ENCODE results near the gene IFITM5.

The IFITM5 gene

GRCh38 chr11:340539-341512, 41.5 kb upstream of the IFITM5 start:
- Histone ChIP-seq H2BK12ac (ENCODE audit: low read length in 2 of 2) (no peak overlapping the region), H2AK5ac (ENCODE audit: low read length, severe bottlenecking) (no peak overlapping the region), H3K23ac (ENCODE audit: low read length in 2 of 2) (no peak overlapping the region), H4K91ac (ENCODE audit: low read length) (no peak overlapping the region), H4K8ac (ENCODE audit: low read length) (no peak overlapping the region), H3K9ac (ENCODE audit: low read length) (no peak overlapping the region), H2AFZ (ENCODE audit: low read depth, low read length) (no peak overlapping the region), H3K18ac (ENCODE audit: low read depth in 1 of 2, low read length in 2 of 2) (no peak overlapping the region), H2BK120ac (ENCODE audit: low read depth, low read length) (no peak overlapping the region), H3K9me3 (ENCODE audit: control insufficient read depth, low read length) (no peaks in the 10 kb centered on the region), H2BK5ac (ENCODE audit: low read depth, low read length, poor library complexity, severe bottlenecking) (no peak overlapping the region), H3K4ac (ENCODE audit: low read depth in 1 of 2, low read length in 2 of 2) (no peak overlapping the region), H3K27ac (ENCODE audit: low read length, poor library complexity, severe bottlenecking) (no peak overlapping the region), H3K4me2 (ENCODE audit: low read length, poor library complexity, severe bottlenecking) (no peak overlapping the region), H3K79me1 (replicated peaks; ENCODE audit: low read length, poor library complexity, severe bottlenecking) (no peaks in the 10 kb centered on the region), H3K4me3 (ENCODE audit: insufficient read depth in 1 of 2, low read depth in 1 of 2, low read length in 2 of 2) (no peak overlapping the region), H3K4me1 (ENCODE audit: control insufficient read depth, insufficient read depth, low read depth, low read length) (peaks cover 5% of the 10 kb centered on the region), H3K14ac (ENCODE audit: low read length in 2 of 2) (no peak overlapping the region), H2BK15ac (ENCODE audit: low read depth, poor library complexity, severe bottlenecking) (no peak overlapping the region), H3K36me3 (ENCODE audit: control insufficient read depth in 1 of 2, insufficient read depth in 2 of 2, low read depth in 1 of 2, low read length in 2 of 2) (no peaks in the 10 kb centered on the region), H3K27me3 (ENCODE audit: control insufficient read depth in 1 of 2, insufficient read depth in 1 of 2, low read length in 2 of 2) (no peaks in the 10 kb centered on the region)
- DNase-seq = no peak
- 72% methylated on average over 3 of the region's 5 CpGs for WGBS

GRCh38 chr11:339963-340362, 40.6 kb upstream of the IFITM5 start:
- H3K9me3 ChIP-seq (ENCODE audit: control insufficient read depth, low read length) = no peaks in the 10 kb centered on the region
- no peak overlapping the region for H2BK5ac ChIP-seq (ENCODE audit: low read depth, low read length, poor library complexity, severe bottlenecking)
- H3K14ac ChIP-seq (ENCODE audit: low read length in 2 of 2) = no peak overlapping the region
- H3K79me1 ChIP-seq (replicated peaks; ENCODE audit: low read length, poor library complexity, severe bottlenecking) = no peaks in the 10 kb centered on the region
- no peak overlapping the region for H3K4me2 ChIP-seq (ENCODE audit: low read length, poor library complexity, severe bottlenecking)
- DNase-seq = no peak
- no peak overlapping the region for H3K27ac ChIP-seq (ENCODE audit: low read length, poor library complexity, severe bottlenecking)
- no peak overlapping the region for H2AK5ac ChIP-seq (ENCODE audit: low read length, severe bottlenecking)
- no peaks in the 10 kb centered on the region for H3K36me3 ChIP-seq (ENCODE audit: control insufficient read depth in 1 of 2, insufficient read depth in 2 of 2, low read depth in 1 of 2, low read length in 2 of 2)
- no peak overlapping the region for H3K9ac ChIP-seq (ENCODE audit: low read length)
- no peak overlapping the region for H2BK120ac ChIP-seq (ENCODE audit: low read depth, low read length)
- no peak overlapping the region for H4K8ac ChIP-seq (ENCODE audit: low read length)
- whole genome bisulfite sequencing = 89% methylated on average over 1 of the region's 2 CpGs
- no peak overlapping the region for H2BK15ac ChIP-seq (ENCODE audit: low read depth, poor library complexity, severe bottlenecking)
- no peak overlapping the region for H3K23ac ChIP-seq (ENCODE audit: low read length in 2 of 2)
- H2BK12ac ChIP-seq (ENCODE audit: low read length in 2 of 2) = no peak overlapping the region
- no peak overlapping the region for H2AFZ ChIP-seq (ENCODE audit: low read depth, low read length)
- no peak overlapping the region for H3K4me3 ChIP-seq (ENCODE audit: insufficient read depth in 1 of 2, low read depth in 1 of 2, low read length in 2 of 2)
- H4K91ac ChIP-seq (ENCODE audit: low read length) = no peak overlapping the region
- H3K27me3 ChIP-seq (ENCODE audit: control insufficient read depth in 1 of 2, insufficient read depth in 1 of 2, low read length in 2 of 2) = no peaks in the 10 kb centered on the region
- no peak overlapping the region for H3K4ac ChIP-seq (ENCODE audit: low read depth in 1 of 2, low read length in 2 of 2)
- no peak overlapping the region for H3K18ac ChIP-seq (ENCODE audit: low read depth in 1 of 2, low read length in 2 of 2)
- peaks cover 9% of the 10 kb centered on the region for H3K4me1 ChIP-seq (ENCODE audit: control insufficient read depth, insufficient read depth, low read depth, low read length)

DNA sequence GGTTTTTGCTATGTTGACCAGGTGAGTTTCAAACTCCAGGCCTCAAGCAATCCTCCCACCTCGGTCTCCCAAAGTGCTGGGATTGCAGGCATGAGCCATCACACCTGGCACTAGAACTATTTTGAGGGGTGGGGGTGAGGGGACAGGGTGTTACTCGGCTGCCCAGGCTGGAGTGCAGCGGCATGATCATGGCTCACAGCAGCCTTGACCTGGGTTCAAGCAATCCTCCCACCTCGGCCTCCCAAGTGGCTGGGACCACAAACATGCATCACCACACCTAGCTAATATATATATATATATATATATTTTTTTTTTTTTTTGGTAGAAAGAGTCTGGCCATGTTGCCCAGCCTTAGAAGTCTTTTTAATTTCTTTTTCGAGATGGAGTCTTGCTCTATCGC, 38.4 kb upstream of the IFITM5 start:
- no peak overlapping the region for H2BK12ac ChIP-seq (ENCODE audit: low read length in 2 of 2)
- H3K4me2 ChIP-seq (ENCODE audit: low read length, poor library complexity, severe bottlenecking) = no peak overlapping the region
- H3K36me3 ChIP-seq (ENCODE audit: control insufficient read depth in 1 of 2, insufficient read depth in 2 of 2, low read depth in 1 of 2, low read length in 2 of 2) = no peaks in the 10 kb centered on the region
- peaks cover 13% of the 10 kb centered on the region for H3K4me1 ChIP-seq (ENCODE audit: control insufficient read depth, insufficient read depth, low read depth, low read length)
- H3K27me3 ChIP-seq (ENCODE audit: control insufficient read depth in 1 of 2, insufficient read depth in 1 of 2, low read length in 2 of 2) = no peaks in the 10 kb centered on the region
- H2AK5ac ChIP-seq (ENCODE audit: low read length, severe bottlenecking) = no peak overlapping the region
- H2AFZ ChIP-seq (ENCODE audit: low read depth, low read length) = no peak overlapping the region
- H2BK120ac ChIP-seq (ENCODE audit: low read depth, low read length) = no peak overlapping the region
- no peak overlapping the region for H3K18ac ChIP-seq (ENCODE audit: low read depth in 1 of 2, low read length in 2 of 2)
- no peak overlapping the region for H3K23ac ChIP-seq (ENCODE audit: low read length in 2 of 2)
- 90% methylated on average over 3 of the region's 6 CpGs for WGBS
- no peak overlapping the region for H2BK15ac ChIP-seq (ENCODE audit: low read depth, poor library complexity, severe bottlenecking)
- no peak for DNase-seq
- no peaks in the 10 kb centered on the region for H3K9me3 ChIP-seq (ENCODE audit: control insufficient read depth, low read length)
- no peak overlapping the region for H4K8ac ChIP-seq (ENCODE audit: low read length)
- no peak overlapping the region for H2BK5ac ChIP-seq (ENCODE audit: low read depth, low read length, poor library complexity, severe bottlenecking)
- H3K79me1 ChIP-seq (replicated peaks; ENCODE audit: low read length, poor library complexity, severe bottlenecking) = no peaks in the 10 kb centered on the region
- peak overlapping the region in 1 of 2 experiments; percentile 37 for H3K14ac ChIP-seq (ENCODE audit: low read length in 2 of 2)
- H4K91ac ChIP-seq (ENCODE audit: low read length) = no peak overlapping the region
- no peak overlapping the region for H3K4ac ChIP-seq (ENCODE audit: low read depth in 1 of 2, low read length in 2 of 2)
- H3K9ac ChIP-seq (ENCODE audit: low read length) = no peak overlapping the region
- no peak overlapping the region for H3K4me3 ChIP-seq (ENCODE audit: insufficient read depth in 1 of 2, low read depth in 1 of 2, low read length in 2 of 2)
- H3K27ac ChIP-seq (ENCODE audit: low read length, poor library complexity, severe bottlenecking) = no peak overlapping the region

DNA sequence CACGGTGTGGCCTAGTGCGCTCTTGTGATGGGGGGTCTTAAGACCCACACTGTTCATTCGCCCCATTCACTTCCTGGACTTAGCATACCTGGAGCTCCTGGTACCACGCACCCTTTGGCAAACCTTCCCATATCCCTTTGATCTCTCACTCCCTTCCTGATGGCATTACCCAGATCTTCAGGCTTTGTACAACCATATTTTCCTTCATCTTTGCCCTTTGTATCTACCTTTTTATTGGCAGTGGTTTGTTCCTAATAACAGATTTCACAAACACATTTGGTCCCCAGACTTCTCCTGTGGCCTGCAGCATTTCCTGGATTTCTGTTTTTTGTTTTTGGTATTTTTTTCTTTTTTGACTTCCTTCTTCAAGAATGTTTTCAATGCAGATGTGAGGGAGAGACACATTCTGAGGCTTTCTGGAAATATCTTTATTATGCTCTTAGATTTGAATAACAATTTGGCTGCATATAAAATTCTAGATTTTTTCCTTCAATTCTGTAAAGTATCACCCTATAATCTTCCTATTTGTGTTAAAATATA, 37.4 kb upstream of the IFITM5 start:
- Histone ChIP-seq H3K36me3 (ENCODE audit: control insufficient read depth in 1 of 2, insufficient read depth in 2 of 2, low read depth in 1 of 2, low read length in 2 of 2) (no peaks in the 10 kb centered on the region), H3K9me3 (ENCODE audit: control insufficient read depth, low read length) (no peaks in the 10 kb centered on the region), H4K91ac (ENCODE audit: low read length) (no peak overlapping the region), H3K4ac (ENCODE audit: low read depth in 1 of 2, low read length in 2 of 2) (no peak overlapping the region), H2BK15ac (ENCODE audit: low read depth, poor library complexity, severe bottlenecking) (no peak overlapping the region), H2AK5ac (ENCODE audit: low read length, severe bottlenecking) (peak overlapping the region; percentile 5), H3K4me1 (ENCODE audit: control insufficient read depth, insufficient read depth, low read depth, low read length) (peaks cover 13% of the 10 kb centered on the region), H3K27ac (ENCODE audit: low read length, poor library complexity, severe bottlenecking) (no peak overlapping the region), H2BK5ac (ENCODE audit: low read depth, low read length, poor library complexity, severe bottlenecking) (no peak overlapping the region), H3K9ac (ENCODE audit: low read length) (no peak overlapping the region), H3K27me3 (ENCODE audit: control insufficient read depth in 1 of 2, insufficient read depth in 1 of 2, low read length in 2 of 2) (no peaks in the 10 kb centered on the region), H3K18ac (ENCODE audit: low read depth in 1 of 2, low read length in 2 of 2) (no peak overlapping the region), H3K4me2 (ENCODE audit: low read length, poor library complexity, severe bottlenecking) (no peak overlapping the region), H2BK120ac (ENCODE audit: low read depth, low read length) (no peak overlapping the region), H4K8ac (ENCODE audit: low read length) (no peak overlapping the region), H3K14ac (ENCODE audit: low read length in 2 of 2) (no peak overlapping the region), H2AFZ (ENCODE audit: low read depth, low read length) (no peak overlapping the region), H3K23ac (ENCODE audit: low read length in 2 of 2) (no peak overlapping the region), H3K4me3 (ENCODE audit: insufficient read depth in 1 of 2, low read depth in 1 of 2, low read length in 2 of 2) (no peak overlapping the region), H3K79me1 (replicated peaks; ENCODE audit: low read length, poor library complexity, severe bottlenecking) (no peaks in the 10 kb centered on the region), H2BK12ac (ENCODE audit: low read length in 2 of 2) (no peak overlapping the region)
- no peak for DNase-seq
- 93% methylated on average over 4 of the region's 4 CpGs for WGBS
